Chondrocyte (in vitro differentiated cells): ENCODE measurements around the gene SPTSSB. TPM values are rescaled to one million over a fixed set of nuclear protein-coding genes. Genes with fewer than 3 reads are reported as not detected.

Experiments used
- DNase-seq: peaks from one replicate; pipeline ENCODE4 v3.0.0; 2021; ENCODE audit warnings: mixed read lengths, low spot score
- H3K27ac Mint-ChIP-seq: one replicate; pipeline ENCODE4 v1.8.0; 2021; ENCODE audit warnings: mild to moderate bottlenecking, moderate library complexity, mixed read lengths; ENCODE audit not compliant: unreplicated experiment
- H3K27me3 Mint-ChIP-seq: 2 replicates; pipeline ENCODE4 v1.8.0; 2021; ENCODE audit warnings: low read depth, mixed read lengths
- H3K36me3 Mint-ChIP-seq: 2 replicates; pipeline ENCODE4 v1.8.0; 2021; ENCODE audit warnings: low read depth, mixed read lengths
- H3K4me1 Mint-ChIP-seq: 2 replicates; pipeline ENCODE4 v1.8.0; 2021; ENCODE audit warnings: low read depth, mild to moderate bottlenecking, mixed read lengths
- H3K4me3 Mint-ChIP-seq: one replicate; pipeline ENCODE4 v1.8.0; 2021; ENCODE audit warnings: mild to moderate bottlenecking, moderate library complexity, mixed read lengths; ENCODE audit not compliant: unreplicated experiment
- H3K9me3 Mint-ChIP-seq: 2 replicates; pipeline ENCODE4 v1.8.0; 2021; ENCODE audit warnings: low read depth, mixed read lengths
- CTCF ChIP-seq: fragments of 200-600 bp; sonication (generic); IDR thresholded peaks from 2 replicates; pipeline ENCODE4 v1.5.0; 2021; ENCODE audit warnings: antibody characterized with exemption, mild to moderate bottlenecking, moderate library complexity
- total RNA-seq: library from RNA; stranded (reverse); gene quantifications from 3 replicates; pipeline ENCODE4 v1.2.1, GENCODE V29; 2021

The SPTSSB gene
- total RNA-seq, 1 donor from 2014 or later, result not detected

- Mint-ChIP-seq H3K9me3 (peaks cover 23% of the 10 kb centered on the region), H3K27ac (no peak overlapping the region), H3K36me3 (no peaks in the 10 kb centered on the region), H3K4me1 (peaks cover 10% of the 10 kb centered on the region), H3K27me3 (peaks cover 5% of the 10 kb centered on the region), H3K4me3 (no peak overlapping the region)
- DNase-seq, result no peak
- TF ChIP-seq CTCF, result no peak
Measured at GRCh38 chr3:161401389-161401788, 30.1 kb upstream of the SPTSSB start.

- peaks cover 5% of the 10 kb centered on the region for H3K27me3 Mint-ChIP-seq
- no peak overlapping the region for H3K27ac Mint-ChIP-seq
- no peaks in the 10 kb centered on the region for H3K36me3 Mint-ChIP-seq
- H3K4me1 Mint-ChIP-seq, result peaks cover 10% of the 10 kb centered on the region
- peaks cover 23% of the 10 kb centered on the region for H3K9me3 Mint-ChIP-seq
- DNase-seq, result no peak
- TF ChIP-seq CTCF, result no peak
- H3K4me3 Mint-ChIP-seq, result no peak overlapping the region
Measured at GRCh38 chr3:161400650-161401049, 29.3 kb upstream of the SPTSSB start.

- no peaks in the 10 kb centered on the region for H3K36me3 Mint-ChIP-seq
- peaks cover 22% of the 10 kb centered on the region for H3K27me3 Mint-ChIP-seq
- H3K9me3 Mint-ChIP-seq, result peaks cover 18% of the 10 kb centered on the region
- TF ChIP-seq CTCF, result no peak
- H3K4me3 Mint-ChIP-seq, result no peak overlapping the region
- H3K27ac Mint-ChIP-seq, result no peak overlapping the region
- H3K4me1 Mint-ChIP-seq, result no peaks in the 10 kb centered on the region
- no peak for DNase-seq
Measured at GRCh38 chr3:161395115-161396012, 24.0 kb upstream of the SPTSSB start.

GRCh38 chr3:161393803-161394202 lies 22.5 kb upstream of the SPTSSB start:
- H3K27ac Mint-ChIP-seq, result no peak overlapping the region
- H3K4me3 Mint-ChIP-seq, result no peak overlapping the region
- no peak for DNase-seq
- no peaks in the 10 kb centered on the region for H3K36me3 Mint-ChIP-seq
- no peaks in the 10 kb centered on the region for H3K4me1 Mint-ChIP-seq
- no peak for TF ChIP-seq CTCF
- H3K9me3 Mint-ChIP-seq, result peaks cover 13% of the 10 kb centered on the region
- peaks cover 28% of the 10 kb centered on the region for H3K27me3 Mint-ChIP-seq

GRCh38 chr3:161393310-161393709 lies 22.0 kb upstream of the SPTSSB start:
- Mint-ChIP-seq H3K27me3 (peaks cover 28% of the 10 kb centered on the region), H3K27ac (no peak overlapping the region), H3K36me3 (no peaks in the 10 kb centered on the region), H3K4me1 (no peaks in the 10 kb centered on the region), H3K4me3 (no peak overlapping the region), H3K9me3 (peaks cover 8% of the 10 kb centered on the region)
- no peak for DNase-seq
- TF ChIP-seq CTCF, result no peak
